ENCODE results near the gene TOP3B.

TOP3B gene

GRCh38 chr22:21947040-21948014 is 35.3 kb downstream of the TOP3B start:
- in situ Hi-C loops (cut with MboI; ENCODE audit: low sequenced_read_pairs): loop anchor here (10.0 kb wide), 1 partner anchor 233 kb away; no protein-coding TSS in a partner anchor

- in situ Hi-C loops (cut with MboI; ENCODE audit: low sequenced_read_pairs): loop anchor here (10.0 kb wide), 1 partner anchor 232 kb away; no protein-coding TSS in a partner anchor
Measured at GRCh38 chr22:21946262-21946925, 36.2 kb downstream of the TOP3B start.

GRCh38 chr22:21945453-21946261 is 36.9 kb downstream of the TOP3B start:
- in situ Hi-C loops (cut with MboI; ENCODE audit: low sequenced_read_pairs): loop anchor here (10.0 kb wide), 1 partner anchor 231 kb away; no protein-coding TSS in a partner anchor

- in situ Hi-C loops (cut with MboI; ENCODE audit: low sequenced_read_pairs): loop anchor here (10.0 kb wide), 1 partner anchor 230 kb away; no protein-coding TSS in a partner anchor
Measured at GRCh38 chr22:21944871-21945270, 37.7 kb downstream of the TOP3B start.

GRCh38 chr22:21943571-21944448 is 38.8 kb downstream of the TOP3B start:
- in situ Hi-C loops (cut with MboI; ENCODE audit: low sequenced_read_pairs): loop anchor here (10.0 kb wide), 1 partner anchor 229 kb away; no protein-coding TSS in a partner anchor

- in situ Hi-C loops (cut with MboI; ENCODE audit: low sequenced_read_pairs): loop anchor here (10.0 kb wide), 1 partner anchor 228 kb away; no protein-coding TSS in a partner anchor
Measured at GRCh38 chr22:21942407-21943343, 39.9 kb downstream of the TOP3B start.

GRCh38 chr22:21941921-21942320 is 40.7 kb downstream of the TOP3B start:
- in situ Hi-C loops (cut with MboI; ENCODE audit: low sequenced_read_pairs): loop anchor here (10.0 kb wide), 1 partner anchor 227 kb away; no protein-coding TSS in a partner anchor

- in situ Hi-C loops (cut with MboI; ENCODE audit: low sequenced_read_pairs): loop anchor here (10.0 kb wide), 1 partner anchor 226 kb away; no protein-coding TSS in a partner anchor
Measured at GRCh38 chr22:21940521-21940920, 42.1 kb downstream of the TOP3B start.

- in situ Hi-C loops (cut with MboI; ENCODE audit: low sequenced_read_pairs): loop anchor here (10.0 kb wide), 1 partner anchor 225 kb away; no protein-coding TSS in a partner anchor
Measured at GRCh38 chr22:21939935-21940334, 42.7 kb downstream of the TOP3B start.

- in situ Hi-C loops (cut with MboI; ENCODE audit: low sequenced_read_pairs): no loop called here
Measured at GRCh38 chr22:21939461-21939913, 43.1 kb downstream of the TOP3B start.

- in situ Hi-C loops (cut with MboI; ENCODE audit: low sequenced_read_pairs): no loop called here
Measured at GRCh38 chr22:21938906-21939305, 43.7 kb downstream of the TOP3B start.

- in situ Hi-C loops (cut with MboI; ENCODE audit: low sequenced_read_pairs): no loop called here
Measured at GRCh38 chr22:21938071-21938822, 44.3 kb downstream of the TOP3B start.

GRCh38 chr22:21937821-21938070 is 44.8 kb downstream of the TOP3B start:
- in situ Hi-C loops (cut with MboI; ENCODE audit: low sequenced_read_pairs): no loop called here

GRCh38 chr22:21937041-21937820 is 45.4 kb downstream of the TOP3B start:
- in situ Hi-C loops (cut with MboI; ENCODE audit: low sequenced_read_pairs): no loop called here

- in situ Hi-C loops (cut with MboI; ENCODE audit: low sequenced_read_pairs): no loop called here
Measured at GRCh38 chr22:21936151-21936775, 46.3 kb downstream of the TOP3B start.

GRCh38 chr22:21933910-21934309 is 48.7 kb downstream of the TOP3B start:
- in situ Hi-C loops (cut with MboI; ENCODE audit: low sequenced_read_pairs): no loop called here

- in situ Hi-C loops (cut with MboI; ENCODE audit: low sequenced_read_pairs): no loop called here
Measured at GRCh38 chr22:21933413-21933812, 49.2 kb downstream of the TOP3B start.

All from HL-60/S4 treated with retinoic acid at 250 ng/mL for 4 days and 3 days (cell line).